ENCODE results near the gene HDAC4. TPM values are rescaled to one million over a fixed set of nuclear protein-coding genes. Genes with fewer than 3 reads are reported as not detected.

Gene HDAC4
- total RNA-seq, 4 donors from 2014 or later = 51.4 to 107 (median 70.8) TPM

DNA sequence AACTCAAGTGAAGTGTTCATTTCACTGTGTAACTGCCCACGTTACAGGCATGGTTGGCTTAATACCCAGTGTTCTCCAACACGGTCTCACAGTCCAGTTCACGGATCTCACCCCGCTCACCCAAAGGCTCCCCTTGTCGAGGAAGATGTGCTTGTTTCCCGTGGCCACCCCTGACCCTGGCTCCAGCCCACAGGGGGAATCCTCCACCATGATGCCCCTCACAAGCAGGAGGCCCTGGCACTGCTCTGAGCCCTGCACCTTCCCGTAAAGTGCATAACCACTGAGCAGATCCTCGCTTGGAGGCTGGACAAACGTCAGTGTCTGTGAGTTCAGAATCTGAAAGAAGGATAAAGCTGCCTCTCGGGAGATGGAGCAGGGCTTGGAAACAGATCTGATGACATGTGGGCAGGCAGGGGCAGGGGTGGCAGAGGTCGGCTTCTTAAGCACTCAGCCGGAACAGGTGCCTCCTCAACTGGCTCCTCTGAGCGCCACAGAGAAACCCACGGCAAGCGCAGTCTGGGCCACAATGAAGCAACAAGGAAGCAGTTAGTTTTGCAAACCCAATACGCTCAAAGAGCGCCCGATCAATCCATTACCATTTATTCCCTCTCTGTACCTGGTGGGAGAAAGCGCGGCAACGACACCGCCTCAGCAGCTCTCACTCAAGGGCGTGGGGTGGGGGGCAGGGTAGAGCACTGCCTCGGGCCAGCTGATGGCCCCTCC lies 17.6 kb downstream of the HDAC4 start:
- Histone ChIP-seq H3K4me3 (no peak overlapping the region), H3K27ac (no peak overlapping the region), H3K4me1 (peaks cover 4% of the 10 kb centered on the region), H3K36me3 (peaks cover 9% of the 10 kb centered on the region), H3K9me3 (no peaks in the 10 kb centered on the region), H3K27me3 (no peaks in the 10 kb centered on the region)
- 92% methylated on average over 22 of the region's 24 CpGs for WGBS
- no peak for TF ChIP-seq POLR2A (IDR thresholded peaks at IDR 0.05)
- DNase-seq (ENCODE audit: low spot score in 2 of 2) = peak in 1 of 2 donors; percentile 47

DNA sequence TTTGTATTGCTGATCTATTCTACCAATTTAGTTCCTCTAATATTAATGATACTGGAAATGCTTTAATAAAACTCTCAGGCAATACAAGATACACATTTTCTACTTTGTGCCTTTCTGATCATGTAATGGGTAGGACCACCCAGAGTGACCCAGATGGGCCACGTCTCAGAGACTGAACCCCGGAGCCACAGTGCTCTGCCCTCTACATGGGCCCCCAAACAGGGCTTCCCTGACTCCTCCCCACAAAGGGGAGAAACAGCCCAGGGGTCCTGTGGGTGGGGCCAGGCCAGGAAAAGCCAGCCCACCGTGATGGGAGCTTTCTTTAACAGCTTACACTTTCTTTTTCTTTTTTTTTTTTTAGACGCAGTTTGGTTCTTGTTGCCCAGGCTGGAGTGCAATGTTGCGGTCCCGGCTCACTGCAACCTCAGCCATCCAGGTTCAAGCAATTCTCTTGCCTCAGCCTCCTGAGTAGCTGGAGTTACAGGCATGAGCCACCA lies 18.4 kb downstream of the HDAC4 start:
- WGBS = 79% methylated on average over 6 of the region's 6 CpGs
- DNase-seq (ENCODE audit: low spot score in 2 of 2) = peak in 1 of 2 donors; percentile 20
- Histone ChIP-seq H3K36me3 (peaks cover 3% of the 10 kb centered on the region), H3K4me3 (no peak overlapping the region), H3K9me3 (no peaks in the 10 kb centered on the region), H3K27me3 (no peaks in the 10 kb centered on the region), H3K27ac (no peak overlapping the region), H3K4me1 (peaks cover 4% of the 10 kb centered on the region)
- TF ChIP-seq EP300 (IDR thresholded peaks at IDR 0.05) = no peak
- TF ChIP-seq, protein P1, sequence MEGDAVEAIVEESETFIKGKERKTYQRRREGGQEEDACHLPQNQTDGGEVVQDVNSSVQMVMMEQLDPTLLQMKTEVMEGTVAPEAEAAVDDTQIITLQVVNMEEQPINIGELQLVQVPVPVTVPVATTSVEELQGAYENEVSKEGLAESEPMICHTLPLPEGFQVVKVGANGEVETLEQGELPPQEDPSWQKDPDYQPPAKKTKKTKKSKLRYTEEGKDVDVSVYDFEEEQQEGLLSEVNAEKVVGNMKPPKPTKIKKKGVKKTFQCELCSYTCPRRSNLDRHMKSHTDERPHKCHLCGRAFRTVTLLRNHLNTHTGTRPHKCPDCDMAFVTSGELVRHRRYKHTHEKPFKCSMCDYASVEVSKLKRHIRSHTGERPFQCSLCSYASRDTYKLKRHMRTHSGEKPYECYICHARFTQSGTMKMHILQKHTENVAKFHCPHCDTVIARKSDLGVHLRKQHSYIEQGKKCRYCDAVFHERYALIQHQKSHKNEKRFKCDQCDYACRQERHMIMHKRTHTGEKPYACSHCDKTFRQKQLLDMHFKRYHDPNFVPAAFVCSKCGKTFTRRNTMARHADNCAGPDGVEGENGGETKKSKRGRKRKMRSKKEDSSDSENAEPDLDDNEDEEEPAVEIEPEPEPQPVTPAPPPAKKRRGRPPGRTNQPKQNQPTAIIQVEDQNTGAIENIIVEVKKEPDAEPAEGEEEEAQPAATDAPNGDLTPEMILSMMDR (IDR thresholded peaks at IDR 0.05) = no peak
- no peak for TF ChIP-seq POLR2A (IDR thresholded peaks at IDR 0.05)
- TF ChIP-seq POLR2AphosphoS5 (IDR thresholded peaks at IDR 0.05) = no peak

DNA sequence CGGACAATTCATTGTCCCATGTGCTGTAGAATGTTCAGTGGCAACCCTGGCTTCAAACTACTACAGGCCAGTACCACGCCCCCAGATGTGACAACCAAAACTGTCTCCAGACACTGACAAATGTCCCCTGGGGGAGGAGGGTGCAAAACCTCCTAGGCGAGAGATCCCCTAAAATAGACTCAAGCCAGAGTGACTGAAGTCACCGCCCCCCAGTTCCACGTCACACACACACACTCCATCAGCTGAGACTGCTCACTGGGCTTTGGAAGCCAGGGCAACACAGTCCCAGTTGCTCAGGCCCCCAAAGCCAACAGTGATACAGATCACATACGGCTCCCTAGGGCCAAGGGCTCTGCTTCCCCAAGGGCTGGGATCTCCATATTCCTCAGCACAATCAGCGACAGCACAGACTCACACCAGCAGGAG lies 19.1 kb downstream of the HDAC4 start:
- Histone ChIP-seq H3K27ac (no peak overlapping the region), H3K4me3 (no peak overlapping the region), H3K4me1 (peaks cover 4% of the 10 kb centered on the region), H3K27me3 (no peaks in the 10 kb centered on the region), H3K36me3 (no peaks in the 10 kb centered on the region), H3K9me3 (no peaks in the 10 kb centered on the region)
- 82% methylated on average over 7 of the region's 7 CpGs for WGBS
- peak in 1 of 2 donors; percentile 45 for DNase-seq (ENCODE audit: low spot score in 2 of 2)
- TF ChIP-seq POLR2A (IDR thresholded peaks at IDR 0.05) (no peak), EP300 (IDR thresholded peaks at IDR 0.05) (no peak), POLR2AphosphoS5 (IDR thresholded peaks at IDR 0.05) (no peak)
- TF ChIP-seq, protein P1 (IDR thresholded peaks at IDR 0.05) = no peak

DNA sequence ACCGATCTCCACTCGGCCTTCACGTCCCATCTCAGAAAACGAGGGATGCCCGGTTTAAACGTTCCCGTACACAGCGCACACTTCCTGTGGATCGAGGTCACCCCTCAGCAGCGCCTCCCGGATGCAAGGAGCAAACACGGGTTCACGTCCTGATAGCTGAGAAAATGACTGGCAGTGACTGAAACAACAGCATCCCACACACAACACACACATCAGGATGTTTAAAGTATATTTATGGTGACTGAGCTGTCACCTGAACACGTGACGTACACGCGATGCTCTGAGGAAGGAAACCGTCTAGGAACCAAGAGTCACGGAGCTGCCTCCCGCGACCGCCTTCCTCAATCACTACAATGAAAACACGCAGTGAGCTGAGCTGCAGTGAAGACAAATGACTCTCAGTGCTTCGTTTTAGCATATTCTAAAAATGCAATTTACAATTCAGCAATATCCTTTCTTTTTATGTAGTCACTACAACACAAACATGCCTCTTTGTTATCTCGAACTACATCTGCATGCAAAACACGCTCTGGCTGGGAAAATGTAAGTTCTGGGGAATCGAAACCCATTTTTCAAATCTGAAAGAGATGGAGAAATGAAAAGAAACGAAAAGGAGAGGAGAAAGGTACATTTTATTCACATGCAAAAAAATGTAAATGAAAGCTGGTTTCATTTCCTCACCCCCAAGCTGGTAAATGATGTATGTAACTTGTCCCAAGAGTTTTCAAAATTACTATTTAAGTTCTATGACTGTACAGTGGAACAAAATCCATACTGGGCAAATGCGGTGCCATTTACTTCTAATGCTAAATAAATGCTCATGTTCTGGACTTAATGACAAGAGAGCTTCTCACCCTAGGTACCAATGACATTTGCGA lies 19.8 kb downstream of the HDAC4 start:
- WGBS = 78% methylated on average over 30 of the region's 30 CpGs
- H3K27ac ChIP-seq = no peak overlapping the region

DNA sequence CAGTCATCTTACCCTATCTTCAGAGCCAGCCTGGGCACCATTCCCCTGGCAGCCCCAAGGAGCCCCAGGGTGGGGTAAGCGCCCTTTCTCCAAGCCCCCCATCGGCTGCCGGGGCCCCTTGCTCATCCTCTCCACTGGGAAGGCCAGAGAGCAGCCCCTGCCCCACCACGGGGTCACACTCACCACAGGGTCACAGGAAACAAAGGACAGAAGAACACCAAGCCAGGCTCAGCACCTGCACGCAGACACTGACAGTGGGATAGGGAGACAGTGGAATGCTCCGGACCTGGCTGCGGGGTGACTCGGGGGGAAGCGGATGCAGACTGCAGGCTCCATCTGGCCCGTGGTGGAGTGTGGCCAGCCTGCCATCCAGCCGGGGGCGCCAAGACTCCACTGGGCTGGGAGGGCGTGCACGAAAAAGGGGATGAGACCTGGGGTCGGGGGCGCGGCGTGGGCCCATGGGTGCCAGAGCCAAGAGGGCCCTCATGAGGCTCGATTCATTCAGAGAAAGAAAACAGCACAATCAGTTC lies 21.1 kb downstream of the HDAC4 start:
- DNase-seq (ENCODE audit: low spot score in 2 of 2) = peak; percentile 60 to 67
- H3K27me3 ChIP-seq = no peaks in the 10 kb centered on the region
- H3K9me3 ChIP-seq = no peaks in the 10 kb centered on the region
- TF ChIP-seq, protein P1 (IDR thresholded peaks at IDR 0.05) = no peak
- TF ChIP-seq POLR2A (IDR thresholded peaks at IDR 0.05) = no peak
- no peak for TF ChIP-seq POLR2AphosphoS5 (IDR thresholded peaks at IDR 0.05)
- TF ChIP-seq EP300 (IDR thresholded peaks at IDR 0.05) = no peak
- no peak overlapping the region for H3K4me3 ChIP-seq
- H3K4me1 ChIP-seq = peaks cover 4% of the 10 kb centered on the region
- 94% methylated on average over 19 of the region's 19 CpGs for WGBS
- no peak overlapping the region for H3K27ac ChIP-seq
- H3K36me3 ChIP-seq = peaks cover 6% of the 10 kb centered on the region

More for the DNA sequence above, 19.8 kb downstream of the HDAC4 start:
- DNase-seq (ENCODE audit: low spot score in 2 of 2) = peak in 1 of 2 donors; percentile 61
- Histone ChIP-seq H3K4me1 (peaks cover 4% of the 10 kb centered on the region), H3K9me3 (no peaks in the 10 kb centered on the region), H3K4me3 (no peak overlapping the region), H3K36me3 (no peaks in the 10 kb centered on the region), H3K27me3 (no peaks in the 10 kb centered on the region)
- TF ChIP-seq, protein P1 (IDR thresholded peaks at IDR 0.05) = no peak
- TF ChIP-seq EP300 (IDR thresholded peaks at IDR 0.05) = no peak
- no peak for TF ChIP-seq POLR2A (IDR thresholded peaks at IDR 0.05)
- no peak for TF ChIP-seq POLR2AphosphoS5 (IDR thresholded peaks at IDR 0.05)
